Smooth muscle cell (in vitro differentiated cells): ENCODE data around the gene NHLRC2. TPM values are rescaled to one million over a fixed set of nuclear protein-coding genes. Genes with fewer than 3 reads are reported as not detected.

ENCODE experiments used
- DNase-seq: peaks from one replicate; lab custom pipeline; 2025; ENCODE audit not compliant: unreplicated experiment; lab: John Stamatoyannopoulos, UW
- H2AFZ ChIP-seq: fragments of 200-600 bp; sonication (generic); 2 replicates; pipeline ENCODE4 v1.6.0; 2016; ENCODE audit warnings: antibody characterized with exemption, low read depth, mild to moderate bottlenecking
- H3F3A ChIP-seq: fragments of 200-600 bp; sonication (generic); 2 replicates; pipeline ENCODE4 v1.6.0; 2017; ENCODE audit warnings: antibody characterized with exemption, low read depth
- H3K27ac ChIP-seq: fragments of 200-600 bp; sonication (generic); 2 replicates; pipeline ENCODE4 v1.5.1; 2016; ENCODE audit warnings: low read depth, mild to moderate bottlenecking
- H3K27me3 ChIP-seq: fragments of 200-600 bp; sonication (generic); 2 replicates; pipeline ENCODE4 v1.6.1; 2016; ENCODE audit warnings: low read depth, mild to moderate bottlenecking
- H3K36me3 ChIP-seq: fragments of 200-600 bp; sonication (generic); 2 replicates; pipeline ENCODE4 v1.5.1; 2016; ENCODE audit warnings: low read depth
- H3K4me1 ChIP-seq: fragments of 200-600 bp; sonication (generic); 2 replicates; pipeline ENCODE4 v1.5.1; 2016; ENCODE audit warnings: low read depth
- H3K4me2 ChIP-seq: fragments of 200-600 bp; sonication (generic); 2 replicates; pipeline ENCODE4 v1.6.0; 2016; ENCODE audit warnings: mild to moderate bottlenecking
- H3K4me3 ChIP-seq: fragments of 200-600 bp; sonication (generic); 2 replicates; pipeline ENCODE4 v1.5.1; 2016; ENCODE audit warnings: mild to moderate bottlenecking
- H3K79me2 ChIP-seq: fragments of 200-600 bp; sonication (generic); 2 replicates; pipeline ENCODE4 v1.6.0; 2016; ENCODE audit warnings: low read depth, mild to moderate bottlenecking
- H3K9ac ChIP-seq: fragments of 200-600 bp; sonication (generic); 2 replicates; pipeline ENCODE4 v1.6.0; 2016; ENCODE audit warnings: low read depth
- H3K9me3 ChIP-seq: fragments of 200-600 bp; sonication (generic); replicated peaks from 2 replicates; pipeline ENCODE4 v1.5.1; 2016; ENCODE audit warnings: low read depth
- H4K20me1 ChIP-seq: fragments of 200-600 bp; sonication (generic); 2 replicates; pipeline ENCODE4 v1.6.0; 2016; ENCODE audit warnings: low read depth
- CTCF ChIP-seq: fragments of 200-600 bp; sonication (generic); IDR thresholded peaks from 2 replicates; pipeline ENCODE4 v1.5.1; 2017; ENCODE audit warnings: borderline replicate concordance, mild to moderate bottlenecking, antibody characterized with exemption; ENCODE audit not compliant: insufficient read depth, poor library complexity, severe bottlenecking
- WGBS: methylation state at CpG from one replicate; pipeline ENCODE4 v1.1.7; 2016; ENCODE audit warnings: low lambda C conversion rate; 5-methylcytosine and 5-hydroxymethylcytosine counted together
- polyA plus RNA-seq: library from polyadenylated mRNA; unstranded; fragments of >200 nt; fragmentation: Nextera tagmentation; extraction: Ambion mirVana; gene quantifications from 2 replicates; pipeline ENCODE4 v1.2.1, GENCODE V29; 2016
- total RNA-seq: library from RNA; depleted of rRNA; stranded (reverse); fragments of >200 nt; gene quantifications from 2 replicates; pipeline ENCODE4 v1.2.3, GENCODE V29; 2014

NHLRC2 gene
- total and polyA plus RNA-seq, 2 experiments from 2014 or later, result 5.1 to 14.4 TPM

GRCh38 chr10:113853578-113854012, 866 bp upstream of the NHLRC2 start:
- 46% methylated on average over 10 of the region's 10 CpGs for WGBS
- no peaks in the 10 kb centered on the region for H3F3A ChIP-seq
- H3K9ac ChIP-seq, result peak overlapping the region; percentile 90
- H3K4me1 ChIP-seq, result peaks cover 28% of the 10 kb centered on the region
- H2AFZ ChIP-seq, result peak overlapping the region; percentile 100
- peak overlapping the region; percentile 98 for H3K4me3 ChIP-seq
- DNase-seq, result no peak
- H3K36me3 ChIP-seq, result no peaks in the 10 kb centered on the region
- H3K27me3 ChIP-seq, result no peaks in the 10 kb centered on the region
- H3K4me2 ChIP-seq, result peak overlapping the region; percentile 95
- H3K27ac ChIP-seq, result no peak overlapping the region
- no peaks in the 10 kb centered on the region for H3K9me3 ChIP-seq
- peaks cover 37% of the 10 kb centered on the region for H3K79me2 ChIP-seq
- no peaks in the 10 kb centered on the region for H4K20me1 ChIP-seq
- TF ChIP-seq CTCF, result no peak

- Histone ChIP-seq H3K4me1 (peaks cover 28% of the 10 kb centered on the region), H3F3A (no peaks in the 10 kb centered on the region), H3K27me3 (no peaks in the 10 kb centered on the region), H3K27ac (peak overlapping the region; percentile 76), H3K9me3 (no peaks in the 10 kb centered on the region), H4K20me1 (no peaks in the 10 kb centered on the region), H3K36me3 (peaks cover 5% of the 10 kb centered on the region), H3K9ac (peak overlapping the region; percentile 90), H3K4me2 (peak overlapping the region; percentile 95), H3K4me3 (peak overlapping the region; percentile 98), H2AFZ (peak overlapping the region; percentile 100), H3K79me2 (peaks cover 37% of the 10 kb centered on the region)
- peak; percentile 60 for DNase-seq
- 2% methylated on average over 62 of the region's 62 CpGs for WGBS
- TF ChIP-seq CTCF, result no peak
Measured at GRCh38 chr10:113854761-113855588, 514 bp downstream of the NHLRC2 start.

GRCh38 chr10:113856563-113856962, 2.1 kb downstream of the NHLRC2 start:
- H3K36me3 ChIP-seq, result peaks cover 14% of the 10 kb centered on the region
- peaks cover 37% of the 10 kb centered on the region for H3K79me2 ChIP-seq
- H3K27ac ChIP-seq, result no peak overlapping the region
- no peaks in the 10 kb centered on the region for H3K27me3 ChIP-seq
- no peaks in the 10 kb centered on the region for H4K20me1 ChIP-seq
- no peaks in the 10 kb centered on the region for H3F3A ChIP-seq
- peak overlapping the region; percentile 98 for H3K4me3 ChIP-seq
- H3K9ac ChIP-seq, result no peak overlapping the region
- no peak overlapping the region for H2AFZ ChIP-seq
- H3K9me3 ChIP-seq, result no peaks in the 10 kb centered on the region
- peaks cover 23% of the 10 kb centered on the region for H3K4me1 ChIP-seq
- TF ChIP-seq CTCF, result no peak
- DNase-seq, result no peak
- peak overlapping the region; percentile 95 for H3K4me2 ChIP-seq
- WGBS, result 93% methylated on average over 1 of the region's 1 CpG
